Ovary (tissue), 3 donors: ENCODE results near the gene FADD.
"Not testable (repeated sequence)": the region's sequence is repeated elsewhere in the genome, so short reads cannot be mapped to it uniquely, and the experiment has no call there.

ENCODE experiments used
- EP300 ChIP-seq: sonication (generic); formaldehyde crosslinking; IDR thresholded peaks from one replicate; pipeline ENCODE4 v1.6.1; 2017; ENCODE audit warnings: antibody characterized with exemption
- POLR2A ChIP-seq: fragments of 450-650 bp; IDR thresholded peaks from one replicate; pipeline ENCODE4 v1.6.1; 2017; ENCODE audit warnings: antibody characterized with exemption, mild to moderate bottlenecking, moderate library complexity
- TF ChIP-seq, protein P1 (sequence below), 3 donors: fragments of 450-650 bp in 2 of 3; fragments of 200-600 bp in 1 of 3; IDR thresholded peaks; one replicate each; pipeline versions ENCODE4 v1.5.1 to v1.8.0; 2016 to 2022; ENCODE audit warnings: antibody characterized with exemption in 3 of 3, mild to moderate bottlenecking in 1 of 3
- donor health status: DM: no; HTN: no; CAD: no.

DNA sequence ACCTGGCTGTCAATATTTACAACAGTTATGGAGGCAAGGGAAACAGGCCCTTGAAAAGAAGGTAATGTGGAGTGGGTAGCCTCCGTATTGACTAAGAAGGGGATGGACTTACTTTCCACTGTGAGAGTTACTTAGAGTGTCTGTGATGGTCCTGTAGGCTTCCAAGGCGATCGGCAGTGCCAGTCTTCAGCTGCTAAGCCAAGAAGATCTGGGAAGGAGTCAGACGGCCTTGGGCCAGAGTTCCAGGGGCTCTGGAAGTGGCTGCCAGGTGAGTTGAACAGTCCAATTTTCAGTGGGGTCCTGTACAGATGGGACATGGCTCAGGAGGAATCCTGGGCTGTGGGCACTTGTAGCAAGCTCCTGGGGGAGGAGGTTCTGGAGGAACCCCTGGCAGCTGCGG, 14.3 kb downstream of the FADD start:
- TF ChIP-seq, protein P1, sequence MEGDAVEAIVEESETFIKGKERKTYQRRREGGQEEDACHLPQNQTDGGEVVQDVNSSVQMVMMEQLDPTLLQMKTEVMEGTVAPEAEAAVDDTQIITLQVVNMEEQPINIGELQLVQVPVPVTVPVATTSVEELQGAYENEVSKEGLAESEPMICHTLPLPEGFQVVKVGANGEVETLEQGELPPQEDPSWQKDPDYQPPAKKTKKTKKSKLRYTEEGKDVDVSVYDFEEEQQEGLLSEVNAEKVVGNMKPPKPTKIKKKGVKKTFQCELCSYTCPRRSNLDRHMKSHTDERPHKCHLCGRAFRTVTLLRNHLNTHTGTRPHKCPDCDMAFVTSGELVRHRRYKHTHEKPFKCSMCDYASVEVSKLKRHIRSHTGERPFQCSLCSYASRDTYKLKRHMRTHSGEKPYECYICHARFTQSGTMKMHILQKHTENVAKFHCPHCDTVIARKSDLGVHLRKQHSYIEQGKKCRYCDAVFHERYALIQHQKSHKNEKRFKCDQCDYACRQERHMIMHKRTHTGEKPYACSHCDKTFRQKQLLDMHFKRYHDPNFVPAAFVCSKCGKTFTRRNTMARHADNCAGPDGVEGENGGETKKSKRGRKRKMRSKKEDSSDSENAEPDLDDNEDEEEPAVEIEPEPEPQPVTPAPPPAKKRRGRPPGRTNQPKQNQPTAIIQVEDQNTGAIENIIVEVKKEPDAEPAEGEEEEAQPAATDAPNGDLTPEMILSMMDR (IDR thresholded peaks at IDR 0.05) = not testable (repeated sequence)
- not testable (repeated sequence) for TF ChIP-seq EP300, POLR2A
